ENCODE measurements around the gene HIF3A. TPM values are rescaled to one million over a fixed set of nuclear protein-coding genes. Genes with fewer than 3 reads are reported as not detected.
A peak's percentile ranks its signal among the peaks of the same experiment; 100 is the strongest.

Gene HIF3A
- total and polyA plus RNA-seq, 2 of the 4 experiments (the other 2 are of a cell fraction), result 0.02 TPM; not detected in 1

GRCh38 chr19:46351241-46352041, 54.6 kb downstream of the HIF3A start:
- Histone ChIP-seq H3K9ac (ENCODE audit: low read depth, low read length) (peak overlapping the region; percentile 5; the same call in 1 of the 2 replicates), H3K9me3 (ENCODE audit: control insufficient read depth, insufficient read depth, low read length) (no peaks in the 10 kb centered on the region), H3K27ac (ENCODE audit: insufficient read depth, low read length) (peak overlapping the region; percentile 53), H3K18ac (ENCODE audit: low read depth, low read length) (no peak overlapping the region), H4K91ac (ENCODE audit: insufficient read depth, low read depth, low read length) (peak overlapping the region; percentile 24; the same call in 1 of the 2 replicates), H4K5ac (ENCODE audit: low read depth, low read length) (no peak overlapping the region), H4K20me1 (ENCODE audit: insufficient read depth, low read length) (peaks cover 30% of the 10 kb centered on the region), H2AK5ac (ENCODE audit: low read depth, low read length) (peak overlapping the region; percentile 63), H2BK5ac (ENCODE audit: low read depth, low read length, poor library complexity, severe bottlenecking) (peak overlapping the region; percentile 34), H3K23ac (ENCODE audit: low read depth, low read length) (peak overlapping the region; percentile 87), H3K4ac (ENCODE audit: low read depth, low read length) (peak overlapping the region; percentile 74; the same call in 1 of the 2 replicates), H2BK20ac (ENCODE audit: low read depth, low read length) (0 out of 2 replicates have a peak overlapping the region, but pooled peaks have one; percentile 44), H3K27me3 (ENCODE audit: control insufficient read depth, insufficient read depth, low read length) (no peaks in the 10 kb centered on the region), H2BK15ac (ENCODE audit: low read depth, low read length) (no peak overlapping the region), H3K4me2 (ENCODE audit: low read depth, low read length) (peak overlapping the region; percentile 16; the same call in 1 of the 2 replicates), H3K79me1 (ENCODE audit: low read depth in 1 of 2, low read length in 2 of 2) (peaks cover 36 to 92% of the 10 kb centered on the region in 2 experiments; a peak in 3 of 4 replicates), H4K8ac (ENCODE audit: low read depth in 2 of 2, low read length in 2 of 2) (peak overlapping the region in 1 of 2 experiments; percentile 55; a peak in 2 of 4 replicates), H3K56ac (ENCODE audit: extremely low read depth, insufficient read depth, low read length) (no peak overlapping the region), H3K14ac (replicated peaks; ENCODE audit: low read depth, low read length) (peak overlapping the region; percentile 42), H3K9me1 (ENCODE audit: insufficient read depth, low read length) (peaks cover 33% of the 10 kb centered on the region), H3K36me3 (ENCODE audit: control insufficient read depth, insufficient read depth, low read length) (peaks cover 30% of the 10 kb centered on the region), H3K4me3 (ENCODE audit: insufficient read depth, low read depth, low read length) (no peak overlapping the region), H3K4me1 (ENCODE audit: control insufficient read depth, insufficient read depth, low read length) (peaks cover 18% of the 10 kb centered on the region), H2BK120ac (ENCODE audit: low read depth, low read length) (peak overlapping the region; percentile 57), H2AFZ (replicated peaks; ENCODE audit: low read length, poor library complexity) (peak overlapping the region; percentile 53), H2AK9ac (replicated peaks; ENCODE audit: low read depth, low read length, poor library complexity) (peak overlapping the region; percentile 73)
- ChIA-PET CTCF (no interaction called here), POLR2A (ENCODE audit: unreplicated experiment) (no interaction called here)
- BruUV-seq (replicated peaks), result no TSS peak
- ATAC-seq (ENCODE audit: low read depth) (peak; percentile 27), DNase-seq (peak; percentile 43)
- in situ Hi-C loops (cut with MboI; ENCODE audit: low sequenced_read_pairs), result no loop called here
- TF ChIP-seq BHLHE40 (IDR thresholded peaks at IDR 0.05; ENCODE audit: low read depth, low read length) (0 out of 2 replicates have a peak, but pooled peaks have one; percentile 11), MAZ (IDR thresholded peaks at IDR 0.05; ENCODE audit: borderline replicate concordance, low read depth, low read length) (no peak), ELK1 (IDR thresholded peaks at IDR 0.05; ENCODE audit: borderline replicate concordance, low read depth, low read length) (no peak), CTCF (conservative IDR thresholded peaks at IDR 0.05; ENCODE audit: low read depth, low read length) (no peak), FOS (IDR thresholded peaks at IDR 0.05; ENCODE audit: low read depth, low read length) (no peak), RAD21 (IDR thresholded peaks at IDR 0.05; ENCODE audit: low read length) (no peak)
- intact Hi-C loops (cut with micrococcal nuclease), result no loop called here
- dilution Hi-C loops (cut with HindIII; ENCODE audit: low sequenced_read_pairs, unreplicated experiment), result no loop called here
- WGBS, 2 experiments (ENCODE audit: extremely low coverage in 2 of 2, insufficient read length in 1 of 2), result 25% methylated on average over 2 of the region's 18 CpGs; no CpG with 5 or more reads in 1 of the 2 experiments
